HL-60 (cell line): ENCODE data around the gene NOP16.

ENCODE experiments used
- DNase-seq, 2 experiments: peaks; one replicate each; pipeline ENCODE4 v3.0.0-alpha.2; 2010 to 2020; ENCODE audit warnings: low read depth in 1 of 2, low spot score in 1 of 2
- H3K27ac ChIP-seq: fragments of 250-450 bp; sonication (Bioruptor Pico); replicated peaks from 2 replicates; pipeline ENCODE4 v1.5.1; 2020; ENCODE audit warnings: mild to moderate bottlenecking, moderate library complexity
- H3K27me3 ChIP-seq: fragments of 250-450 bp; sonication (Bioruptor Pico); 2 replicates; pipeline ENCODE4 v1.5.1; 2021; ENCODE audit warnings: mild to moderate bottlenecking, moderate library complexity; ENCODE audit not compliant: insufficient read depth, poor library complexity, severe bottlenecking
- H3K4me3 ChIP-seq: replicated peaks from 2 replicates; pipeline ENCODE4 v1.5.1; 2011; ENCODE audit warnings: mild to moderate bottlenecking, control low read depth, low read length; ENCODE audit not compliant: insufficient read depth
- GABPA ChIP-seq: IDR thresholded peaks from 2 replicates; pipeline ENCODE4 v1.6.1; 2012; ENCODE audit warnings: low read depth
- POLR2AphosphoS5 ChIP-seq: IDR thresholded peaks from 2 replicates; pipeline ENCODE4 v1.6.1; 2012; ENCODE audit warnings: low read depth
- SPI1 ChIP-seq: IDR thresholded peaks from 2 replicates; pipeline ENCODE4 v1.6.1; 2012; ENCODE audit warnings: low read depth, mild to moderate bottlenecking, borderline replicate concordance
- TF ChIP-seq, protein P1 (sequence below): IDR thresholded peaks from one replicate; pipeline ENCODE4 v1.5.1; 2011; ENCODE audit warnings: low read length, control low read depth, inconsistent platforms; ENCODE audit not compliant: insufficient read depth
- TF ChIP-seq, protein P2 (sequence below): IDR thresholded peaks from 2 replicates; pipeline ENCODE4 v1.6.1; 2012; ENCODE audit warnings: low read depth; ENCODE audit not compliant: insufficient replicate concordance

Gene NOP16

DNA sequence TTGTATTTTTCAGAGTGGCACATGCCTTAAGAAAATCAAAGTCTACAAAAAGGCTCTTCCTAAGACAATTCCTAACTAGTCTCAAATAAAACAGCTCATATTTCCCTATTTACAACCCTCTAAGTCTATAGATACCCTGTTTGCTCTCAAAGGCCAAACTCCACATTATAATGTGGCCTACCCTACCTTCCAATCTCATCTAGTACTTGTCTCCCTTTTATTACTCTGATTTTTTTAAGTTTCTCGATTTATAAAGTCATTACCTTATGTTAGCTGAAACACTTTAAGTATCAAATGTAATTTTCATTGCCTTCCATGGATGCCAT, 46.3 kb downstream of the NOP16 start:
- H3K4me3 ChIP-seq: no peak overlapping the region
- no peak for DNase-seq
- TF ChIP-seq, protein P1, sequence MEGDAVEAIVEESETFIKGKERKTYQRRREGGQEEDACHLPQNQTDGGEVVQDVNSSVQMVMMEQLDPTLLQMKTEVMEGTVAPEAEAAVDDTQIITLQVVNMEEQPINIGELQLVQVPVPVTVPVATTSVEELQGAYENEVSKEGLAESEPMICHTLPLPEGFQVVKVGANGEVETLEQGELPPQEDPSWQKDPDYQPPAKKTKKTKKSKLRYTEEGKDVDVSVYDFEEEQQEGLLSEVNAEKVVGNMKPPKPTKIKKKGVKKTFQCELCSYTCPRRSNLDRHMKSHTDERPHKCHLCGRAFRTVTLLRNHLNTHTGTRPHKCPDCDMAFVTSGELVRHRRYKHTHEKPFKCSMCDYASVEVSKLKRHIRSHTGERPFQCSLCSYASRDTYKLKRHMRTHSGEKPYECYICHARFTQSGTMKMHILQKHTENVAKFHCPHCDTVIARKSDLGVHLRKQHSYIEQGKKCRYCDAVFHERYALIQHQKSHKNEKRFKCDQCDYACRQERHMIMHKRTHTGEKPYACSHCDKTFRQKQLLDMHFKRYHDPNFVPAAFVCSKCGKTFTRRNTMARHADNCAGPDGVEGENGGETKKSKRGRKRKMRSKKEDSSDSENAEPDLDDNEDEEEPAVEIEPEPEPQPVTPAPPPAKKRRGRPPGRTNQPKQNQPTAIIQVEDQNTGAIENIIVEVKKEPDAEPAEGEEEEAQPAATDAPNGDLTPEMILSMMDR: no peak
- no peak for TF ChIP-seq POLR2AphosphoS5
- TF ChIP-seq, protein P2, sequence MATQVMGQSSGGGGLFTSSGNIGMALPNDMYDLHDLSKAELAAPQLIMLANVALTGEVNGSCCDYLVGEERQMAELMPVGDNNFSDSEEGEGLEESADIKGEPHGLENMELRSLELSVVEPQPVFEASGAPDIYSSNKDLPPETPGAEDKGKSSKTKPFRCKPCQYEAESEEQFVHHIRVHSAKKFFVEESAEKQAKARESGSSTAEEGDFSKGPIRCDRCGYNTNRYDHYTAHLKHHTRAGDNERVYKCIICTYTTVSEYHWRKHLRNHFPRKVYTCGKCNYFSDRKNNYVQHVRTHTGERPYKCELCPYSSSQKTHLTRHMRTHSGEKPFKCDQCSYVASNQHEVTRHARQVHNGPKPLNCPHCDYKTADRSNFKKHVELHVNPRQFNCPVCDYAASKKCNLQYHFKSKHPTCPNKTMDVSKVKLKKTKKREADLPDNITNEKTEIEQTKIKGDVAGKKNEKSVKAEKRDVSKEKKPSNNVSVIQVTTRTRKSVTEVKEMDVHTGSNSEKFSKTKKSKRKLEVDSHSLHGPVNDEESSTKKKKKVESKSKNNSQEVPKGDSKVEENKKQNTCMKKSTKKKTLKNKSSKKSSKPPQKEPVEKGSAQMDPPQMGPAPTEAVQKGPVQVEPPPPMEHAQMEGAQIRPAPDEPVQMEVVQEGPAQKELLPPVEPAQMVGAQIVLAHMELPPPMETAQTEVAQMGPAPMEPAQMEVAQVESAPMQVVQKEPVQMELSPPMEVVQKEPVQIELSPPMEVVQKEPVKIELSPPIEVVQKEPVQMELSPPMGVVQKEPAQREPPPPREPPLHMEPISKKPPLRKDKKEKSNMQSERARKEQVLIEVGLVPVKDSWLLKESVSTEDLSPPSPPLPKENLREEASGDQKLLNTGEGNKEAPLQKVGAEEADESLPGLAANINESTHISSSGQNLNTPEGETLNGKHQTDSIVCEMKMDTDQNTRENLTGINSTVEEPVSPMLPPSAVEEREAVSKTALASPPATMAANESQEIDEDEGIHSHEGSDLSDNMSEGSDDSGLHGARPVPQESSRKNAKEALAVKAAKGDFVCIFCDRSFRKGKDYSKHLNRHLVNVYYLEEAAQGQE: no peak
- no peak for TF ChIP-seq GABPA
- TF ChIP-seq SPI1: no peak
- H3K27ac ChIP-seq: no peak overlapping the region
- no peaks in the 10 kb centered on the region for H3K27me3 ChIP-seq

DNA sequence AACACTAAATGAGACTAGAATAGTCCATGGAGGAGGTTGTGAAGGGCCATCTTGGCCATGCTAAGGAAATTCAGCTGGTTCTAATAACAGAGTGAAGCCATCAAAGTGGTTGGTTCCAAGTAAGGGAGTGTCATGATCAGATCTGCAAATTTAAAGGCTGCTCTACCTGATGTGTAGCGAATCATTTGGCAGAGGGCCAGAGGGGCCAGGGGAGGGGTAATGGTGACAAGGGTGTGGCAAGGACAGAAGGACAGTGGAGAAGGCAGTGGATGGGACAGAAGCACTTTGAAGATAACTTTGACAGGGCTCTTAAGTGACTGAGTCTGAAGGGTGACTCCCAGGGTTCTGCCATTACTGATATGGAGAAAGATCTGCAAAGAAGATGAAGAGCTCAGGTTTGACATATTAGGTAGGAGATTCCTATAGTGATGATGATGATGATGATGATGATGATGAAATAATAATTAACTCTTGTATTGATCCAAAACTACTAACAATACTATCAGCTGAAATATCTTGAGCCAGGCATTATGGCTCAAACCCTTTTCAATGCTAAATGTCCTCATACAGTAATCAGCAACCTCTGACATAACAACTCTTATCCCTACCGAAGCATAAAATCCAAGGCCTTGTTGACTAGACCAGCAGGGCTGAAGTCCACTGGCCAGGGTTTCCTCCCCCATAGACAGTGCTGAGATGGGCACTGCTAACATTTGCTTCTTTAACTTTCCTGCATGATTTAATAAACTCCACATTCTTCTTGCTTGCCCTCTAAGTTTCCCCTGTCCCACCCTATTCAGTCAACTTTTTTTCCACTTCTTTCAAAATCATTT, 46.9 kb downstream of the NOP16 start:
- no peaks in the 10 kb centered on the region for H3K27me3 ChIP-seq
- H3K27ac ChIP-seq: no peak overlapping the region
- H3K4me3 ChIP-seq: no peak overlapping the region
- no peak for TF ChIP-seq POLR2AphosphoS5
- TF ChIP-seq, protein P1: no peak
- no peak for TF ChIP-seq SPI1
- TF ChIP-seq GABPA: no peak
- TF ChIP-seq, protein P2: no peak
- DNase-seq: no peak

DNA sequence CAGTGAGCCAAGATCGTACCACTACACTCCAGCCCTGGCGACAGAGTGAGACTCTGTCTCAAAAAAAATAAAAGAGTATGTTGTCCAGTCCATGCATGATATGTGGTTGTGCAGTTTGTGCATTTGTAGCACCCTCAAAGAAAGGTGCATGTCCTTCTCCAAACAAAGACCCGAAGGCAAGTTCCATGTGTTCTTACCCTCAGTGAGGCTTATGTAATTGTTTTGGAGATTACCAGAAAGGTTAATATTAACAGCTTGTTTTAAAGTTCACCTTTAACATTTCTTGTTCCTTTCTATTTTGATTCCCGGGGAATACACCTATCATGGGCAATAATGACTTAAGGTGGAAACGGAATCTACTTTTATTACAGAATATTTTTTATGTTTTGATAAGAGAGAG, 49.1 kb downstream of the NOP16 start:
- DNase-seq: no peak
- no peak overlapping the region for H3K4me3 ChIP-seq
- H3K27ac ChIP-seq: no peak overlapping the region
- no peaks in the 10 kb centered on the region for H3K27me3 ChIP-seq
- TF ChIP-seq, protein P1: no peak
- no peak for TF ChIP-seq POLR2AphosphoS5
- no peak for TF ChIP-seq SPI1
- no peak for TF ChIP-seq GABPA
- TF ChIP-seq, protein P2: no peak
